Endothelial cell of umbilical vein (primary cell): ENCODE results near the gene ITGA1. TPM values are rescaled to one million over a fixed set of nuclear protein-coding genes. Genes with fewer than 3 reads are reported as not detected.

ENCODE experiments used
- BruUV-seq: library from RNA; stranded (reverse); fragments of 400-500 nt; replicated peaks from 2 replicates; lab custom pipeline; 2021; lab: Mats Ljungman, UMichigan
- CTCF ChIA-PET: fragments of 300-600, 350-600 bp; sonication (Branson Sonifier 250); formaldehyde crosslinking; loops from one replicate; lab custom pipeline; 2021; ENCODE audit warnings: antibody characterized with exemption, inconsistent platforms; lab: Charles Lee
- POLR2A ChIA-PET: fragments of 300-600, 350-600 bp; sonication (Branson Sonifier 250); formaldehyde crosslinking; loops from one replicate; lab custom pipeline; 2021; ENCODE audit warnings: antibody characterized with exemption, inconsistent platforms; lab: Charles Lee
- DNase-seq: peaks from one replicate; pipeline ENCODE4 v3.0.0-alpha.2; 2011; ENCODE audit warnings: low read depth, low spot score
- FAIRE-seq: peaks from 2 replicates; lab custom pipeline; 2011; peaks lifted over from hg19 to GRCh38; lab: Jason Lieb, UNC
- H2AFZ ChIP-seq: 2 replicates; pipeline ENCODE4 v1.6.0; 2012; ENCODE audit warnings: low read depth, low read length, control low read depth, inconsistent platforms
- H3K27ac ChIP-seq: 2 replicates; pipeline ENCODE4 v1.5.1; 2011; ENCODE audit warnings: low read depth, mild to moderate bottlenecking, control low read depth, low read length, moderate library complexity; ENCODE audit not compliant: insufficient read depth
- H3K27me3 ChIP-seq, 2 experiments: 2 replicates each; pipeline versions ENCODE4 v1.6.0 to v1.6.1; 2011; ENCODE audit warnings: low read length in 2 of 2, mixed read lengths in 1 of 2; ENCODE audit not compliant: control insufficient read depth in 2 of 2, insufficient read depth in 2 of 2
- H3K36me3 ChIP-seq, 2 experiments: 2 replicates in 1 of 2; 3 replicates in 1 of 2; pipeline ENCODE4 v1.5.1; 2011; ENCODE audit warnings: low read length in 2 of 2, mild to moderate bottlenecking in 1 of 2, moderate library complexity in 1 of 2; ENCODE audit not compliant: control insufficient read depth in 2 of 2, insufficient read depth in 2 of 2; ENCODE audit errors: extremely low read depth in 1 of 2
- H3K4me1 ChIP-seq: 3 replicates; pipeline ENCODE4 v1.5.1; 2011; ENCODE audit warnings: mild to moderate bottlenecking, low read length; ENCODE audit not compliant: control insufficient read depth, insufficient read depth; ENCODE audit errors: extremely low read depth
- H3K4me2 ChIP-seq: 2 replicates; pipeline ENCODE4 v1.6.1; 2011; ENCODE audit warnings: low read length, control low read depth, mixed read lengths; ENCODE audit not compliant: insufficient read depth
- H3K4me3 ChIP-seq, 3 experiments: fragments of 200-600 bp in 1 of 3; sonication (generic), shearing (Covaris generic) in 1 of 3; replicated peaks in 1 of 3; 2 replicates each; pipeline ENCODE4 v1.5.1; 2011 to 2016; ENCODE audit warnings: control low read depth in 3 of 3, low read length in 3 of 3, mild to moderate bottlenecking in 2 of 3, inconsistent platforms in 1 of 3, low read depth in 1 of 3, moderate library complexity in 1 of 3; ENCODE audit not compliant: insufficient read depth in 1 of 3
- H3K79me2 ChIP-seq: 2 replicates; pipeline ENCODE4 v1.6.0; 2012; ENCODE audit warnings: low read length, inconsistent platforms; ENCODE audit not compliant: control insufficient read depth, insufficient read depth
- H3K9ac ChIP-seq: replicated peaks from 2 replicates; pipeline ENCODE3; 2011; ENCODE audit warnings: low read length, control low read depth; ENCODE audit not compliant: insufficient read depth; ENCODE audit errors: extremely low read depth
- H3K9me1 ChIP-seq: replicated peaks from 3 replicates; pipeline ENCODE4 v1.6.0; 2011; ENCODE audit warnings: mild to moderate bottlenecking, low read length; ENCODE audit not compliant: control insufficient read depth, insufficient read depth; ENCODE audit errors: extremely low read depth
- H3K9me3 ChIP-seq: replicated peaks from 2 replicates; pipeline ENCODE4 v1.5.1; 2012; ENCODE audit warnings: low read length, inconsistent platforms; ENCODE audit not compliant: control insufficient read depth, insufficient read depth
- H4K20me1 ChIP-seq: replicated peaks from 2 replicates; pipeline ENCODE3; 2011; ENCODE audit warnings: mild to moderate bottlenecking, low read length; ENCODE audit not compliant: control insufficient read depth, insufficient read depth; ENCODE audit errors: extremely low read depth
- CTCF ChIP-seq, 2 donors: IDR thresholded peaks; 1 replicate in 1 of 2; 2 replicates in 1 of 2; pipeline ENCODE4 v1.5.1; 2011; ENCODE audit warnings: low read length in 2 of 2, mild to moderate bottlenecking in 2 of 2, moderate library complexity in 2 of 2, control low read depth in 1 of 2, inconsistent platforms in 1 of 2, low read depth in 1 of 2; ENCODE audit not compliant: insufficient read depth in 1 of 2; ENCODE audit errors: extremely low read depth in 1 of 2
- EZH2 ChIP-seq: IDR thresholded peaks from 2 replicates; pipeline ENCODE4 v1.6.1; 2012; ENCODE audit warnings: borderline replicate concordance, low read depth, mild to moderate bottlenecking, moderate library complexity, low read length, inconsistent platforms; ENCODE audit not compliant: severe bottlenecking
- FOS ChIP-seq: IDR thresholded peaks from 2 replicates; pipeline ENCODE4 v1.6.1; 2011; ENCODE audit warnings: mild to moderate bottlenecking, low read length, moderate library complexity, borderline replicate concordance; ENCODE audit not compliant: insufficient read depth
- GATA2 ChIP-seq: IDR thresholded peaks from 2 replicates; pipeline ENCODE4 v1.7.0; 2011; ENCODE audit warnings: low read depth, mild to moderate bottlenecking, moderate library complexity, mixed read lengths, low read length; ENCODE audit not compliant: insufficient read length, insufficient read depth
- JUN ChIP-seq: IDR thresholded peaks from 2 replicates; pipeline ENCODE4 v1.6.1; 2011; ENCODE audit warnings: borderline replicate concordance, low read depth; ENCODE audit not compliant: insufficient read length, insufficient read depth
- MAX ChIP-seq: IDR thresholded peaks from 2 replicates; pipeline ENCODE4 v1.6.1; 2011; ENCODE audit not compliant: insufficient read depth, insufficient read length
- MYC ChIP-seq: IDR thresholded peaks from one replicate; pipeline ENCODE4 v1.6.1; 2011; ENCODE audit warnings: mild to moderate bottlenecking, low read depth, low read length
- POLR2A ChIP-seq: IDR thresholded peaks from 2 replicates; pipeline ENCODE4 v1.6.1; 2012; ENCODE audit warnings: low read depth, mild to moderate bottlenecking, control low read depth, low read length
- POLR2AphosphoS5 ChIP-seq: IDR thresholded peaks from 2 replicates; pipeline ENCODE4 v1.6.1; 2012; ENCODE audit warnings: low read depth, mild to moderate bottlenecking, control low read depth, low read length, moderate library complexity; ENCODE audit not compliant: insufficient read depth
- dilution Hi-C: fragments of 300-500 bp; cut with MboI; formaldehyde crosslinking; loops from one replicate; pipeline ENCODE4 v1.15.0; 2019; ENCODE audit warnings: low sequenced_read_pairs; ENCODE audit not compliant: extremely low pct_ligation_motif_present
- intact Hi-C: fragments of 100-400 bp; cut with micrococcal nuclease; formaldehyde crosslinking; loops from one replicate; pipeline ENCODE4 v1.10.0; 2022
- polyA plus RNA-seq, 4 experiments: library from polyadenylated mRNA; depleted of rRNA in 3 of 4; stranded (reverse) in 3 of 4; unstranded in 1 of 4; fragments of >200 nt; gene quantifications; 2 replicates each; pipeline versions ENCODE4 v1.2.1 to v1.2.3, GENCODE V29; 2011 to 2012; ENCODE audit warnings: missing spikeins in 1 of 4
- total RNA-seq: library from RNA; stranded (reverse); gene quantifications from 2 replicates; pipeline ENCODE4 v1.2.3, GENCODE V29; 2021

ITGA1 gene
- total and polyA plus RNA-seq, 2 donors (not counting 3 experiments of a cell fraction or from before 2014, with no cell fraction given), result 0.65 to 1.9 TPM

GRCh38 chr5:52896534-52897237 lies 109.0 kb downstream of the ITGA1 start:
- DNase-seq, result no peak
- Histone ChIP-seq H3K4me1 (peaks cover 5% of the 10 kb centered on the region), H3K9me3 (no peaks in the 10 kb centered on the region), H4K20me1 (no peaks in the 10 kb centered on the region), H3K27me3 (no peaks in the 10 kb centered on the region), H3K4me3 (no peak overlapping the region), H2AFZ (no peak overlapping the region), H3K4me2 (no peak overlapping the region), H3K36me3 (no peaks in the 10 kb centered on the region), H3K79me2 (no peaks in the 10 kb centered on the region), H3K27ac (no peak overlapping the region), H3K9ac (no peak overlapping the region), H3K9me1 (no peaks in the 10 kb centered on the region)
- TF ChIP-seq POLR2AphosphoS5 (no peak), FOS (no peak), GATA2 (no peak), EZH2 (no peak), POLR2A (no peak), CTCF (IDR thresholded peaks at IDR 0.05; ENCODE audit: extremely low read depth in 1 of 2, insufficient read depth in 1 of 2, low read depth in 1 of 2, low read length in 2 of 2) (no peak), JUN (no peak), MAX (no peak), MYC (no peak)
- CTCF ChIA-PET, result interaction anchor here (1.0 to 1.3 kb wide), 2 partner anchors 9 to 19 kb away, joined by 4 to 6 read pairs; no protein-coding TSS in a partner anchor
- no TSS peak for BruUV-seq
- intact Hi-C loops (no loop called here), dilution Hi-C loops (no loop called here)
- POLR2A ChIA-PET, result no interaction called here
- FAIRE-seq, result no peak
